Keratinocyte (primary cell): ENCODE results near the gene ATXN8OS. TPM values are rescaled to one million over a fixed set of nuclear protein-coding genes. Genes with fewer than 3 reads are reported as not detected.

Experiments used
- DNase-seq: peaks from one replicate; pipeline ENCODE4 v3.0.0-alpha.2; 2011; ENCODE audit warnings: low read depth, missing footprints, low spot score
- FAIRE-seq: peaks from 2 replicates; lab custom pipeline; 2011; peaks lifted over from hg19 to GRCh38; lab: Jason Lieb, UNC
- H2AFZ ChIP-seq: 2 replicates; pipeline ENCODE4 v1.6.0; 2012; ENCODE audit warnings: low read length, control low read depth, inconsistent platforms; ENCODE audit not compliant: control insufficient read depth
- H3K27ac ChIP-seq: 2 replicates; pipeline ENCODE4 v1.5.1; 2011; ENCODE audit warnings: low read length; ENCODE audit not compliant: control insufficient read depth, insufficient read depth
- H3K27me3 ChIP-seq: 3 replicates; pipeline ENCODE4 v1.6.0; 2011; ENCODE audit warnings: low read length; ENCODE audit not compliant: control insufficient read depth, insufficient read depth; ENCODE audit errors: extremely low read depth
- H3K36me3 ChIP-seq, 2 experiments: 2 replicates in 1 of 2; 3 replicates in 1 of 2; pipeline ENCODE4 v1.5.1; 2011; ENCODE audit warnings: low read length in 2 of 2, mild to moderate bottlenecking in 1 of 2; ENCODE audit not compliant: control insufficient read depth in 2 of 2, insufficient read depth in 2 of 2; ENCODE audit errors: extremely low read depth in 1 of 2
- H3K4me1 ChIP-seq: 3 replicates; pipeline ENCODE4 v1.5.1; 2011; ENCODE audit warnings: low read length; ENCODE audit not compliant: control insufficient read depth, insufficient read depth; ENCODE audit errors: extremely low read depth
- H3K4me2 ChIP-seq: 3 replicates; pipeline ENCODE4 v1.6.0; 2011; ENCODE audit warnings: low read depth, low read length; ENCODE audit not compliant: control insufficient read depth, insufficient read depth; ENCODE audit errors: extremely low read depth
- H3K4me3 ChIP-seq, 3 experiments: fragments of 200-600 bp in 1 of 3; sonication (generic) in 1 of 3; 2 replicates in 2 of 3; 3 replicates in 1 of 3; pipeline ENCODE4 v1.5.1; 2011 to 2016; ENCODE audit warnings: low read length in 3 of 3, mild to moderate bottlenecking in 3 of 3, control low read depth in 2 of 3, inconsistent platforms in 1 of 3, low read depth in 1 of 3, mixed read lengths in 1 of 3, mixed run types in 1 of 3, moderate library complexity in 1 of 3; ENCODE audit not compliant: control insufficient read depth in 2 of 3, insufficient read depth in 2 of 3; ENCODE audit errors: extremely low read depth in 1 of 3
- H3K79me2 ChIP-seq: 2 replicates; pipeline ENCODE4 v1.6.0; 2012; ENCODE audit warnings: low read length; ENCODE audit not compliant: control insufficient read depth, insufficient read depth
- H3K9ac ChIP-seq: 3 replicates; pipeline ENCODE4 v1.6.0; 2011; ENCODE audit warnings: low read length; ENCODE audit not compliant: control insufficient read depth, insufficient read depth; ENCODE audit errors: extremely low read depth
- H3K9me1 ChIP-seq: 3 replicates; pipeline ENCODE4 v1.6.0; 2011; ENCODE audit warnings: low read length; ENCODE audit not compliant: control insufficient read depth, insufficient read depth; ENCODE audit errors: extremely low read depth
- H3K9me3 ChIP-seq: 2 replicates; pipeline ENCODE4 v1.5.1; 2012; ENCODE audit warnings: low read depth, low read length; ENCODE audit not compliant: control insufficient read depth
- H4K20me1 ChIP-seq: 3 replicates; pipeline ENCODE4 v1.6.0; 2011; ENCODE audit warnings: low read length; ENCODE audit not compliant: control insufficient read depth, insufficient read depth; ENCODE audit errors: extremely low read depth
- EZH2 ChIP-seq: IDR thresholded peaks from one replicate; pipeline ENCODE4 v1.6.1; 2012; ENCODE audit warnings: inconsistent platforms, mild to moderate bottlenecking, low read length, moderate library complexity
- dilution Hi-C: fragments of 300-500 bp; cut with MboI; formaldehyde crosslinking; loops from one replicate; pipeline ENCODE4 v1.7.0; 2020; ENCODE audit warnings: low sequenced_read_pairs; ENCODE audit not compliant: extremely low pct_ligation_motif_present
- polyA plus RNA-seq, 5 experiments: library from polyadenylated mRNA; depleted of rRNA in 3 of 5; stranded (reverse) in 3 of 5; stranded (forward) in 1 of 5; unstranded in 1 of 5; fragments of >200 nt; gene quantifications; 1 replicate in 1 of 5; 2 replicates in 3 of 5; 3 replicates in 1 of 5; pipeline versions ENCODE4 v1.2.1 to v1.2.3, GENCODE V29; 2011 to 2012; ENCODE audit warnings: missing spikeins in 2 of 5, low read depth in 1 of 5, low replicate concordance in 1 of 5
- TF ChIP-seq, protein P1 (sequence below), 3 experiments: IDR thresholded peaks in 1 of 3; conservative IDR thresholded peaks in 1 of 3; optimal IDR thresholded peaks in 1 of 3; 2 replicates in 2 of 3; 3 replicates in 1 of 3; pipeline versions ENCODE3 to v1.5.1; 2011; ENCODE audit warnings: low read length in 3 of 3, mild to moderate bottlenecking in 3 of 3, moderate library complexity in 2 of 3, control low read depth in 1 of 3, inconsistent platforms in 1 of 3; ENCODE audit not compliant: insufficient read depth in 2 of 3; ENCODE audit errors: extremely low read depth in 1 of 3

ATXN8OS gene
- polyA plus RNA-seq, 1 donor (not counting 4 experiments of a cell fraction or from before 2014, with no cell fraction given): not detected

DNA sequence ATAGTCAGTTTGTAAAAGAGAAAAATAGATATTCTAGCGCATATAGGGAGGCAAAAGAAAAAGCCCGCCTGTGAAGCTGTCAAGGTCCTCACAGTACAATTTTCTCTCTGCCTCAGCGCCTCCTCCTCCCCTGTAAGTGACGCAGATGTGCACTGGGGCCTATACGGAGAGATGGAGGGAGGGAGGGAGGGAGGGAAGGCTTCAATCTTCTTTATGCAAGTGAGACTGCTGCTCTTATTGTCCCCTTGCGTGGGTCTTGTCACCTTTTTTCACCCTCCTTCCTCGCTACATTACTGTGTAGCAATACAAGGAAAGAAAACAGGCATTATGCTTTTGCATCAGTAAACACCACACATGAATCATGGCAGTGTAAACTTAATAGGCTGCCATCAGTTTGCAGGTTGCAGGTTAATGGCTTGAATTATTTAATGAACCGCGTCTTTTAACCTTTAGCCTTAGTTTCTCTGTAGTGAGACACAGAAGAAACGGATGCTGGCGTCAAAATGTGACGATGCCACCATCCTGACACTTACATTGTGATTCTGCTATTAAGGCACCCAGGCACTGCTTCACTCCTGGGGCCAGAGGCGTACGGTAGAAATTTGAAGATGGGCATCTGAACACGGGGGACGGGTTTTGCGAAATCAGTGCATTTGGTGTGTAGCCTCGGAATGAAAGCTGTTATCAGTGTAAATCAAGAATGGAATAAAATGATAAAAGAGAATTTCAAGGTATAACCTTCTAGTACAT, 905 bp downstream of the ATXN8OS start, which contains the start of gene KLHL1:
KLHL1 (minus strand) TSS at position 97 of the 750 bp plus-strand sequence. CDS start 753 bp downstream, outside the sequence.
- Histone ChIP-seq H3K4me1 (no peaks in the 10 kb centered on the region), H4K20me1 (no peaks in the 10 kb centered on the region), H3K27ac (no peak within 1 kb of the TSS), H3K4me2 (no peak within 1 kb of the TSS), H2AFZ (no peak within 1 kb of the TSS), H3K36me3 (no peaks in the 10 kb centered on the region), H3K27me3 (no peaks in the 10 kb centered on the region), H3K9me1 (no peaks in the 10 kb centered on the region), H3K9me3 (no peaks in the 10 kb centered on the region), H3K4me3 (no peak within 1 kb of the TSS), H3K79me2 (no peaks in the 10 kb centered on the region), H3K9ac (no peak within 1 kb of the TSS)
- dilution Hi-C loops: no loop called here
- no peak for DNase-seq
- no peak for TF ChIP-seq EZH2
- TF ChIP-seq, protein P1, sequence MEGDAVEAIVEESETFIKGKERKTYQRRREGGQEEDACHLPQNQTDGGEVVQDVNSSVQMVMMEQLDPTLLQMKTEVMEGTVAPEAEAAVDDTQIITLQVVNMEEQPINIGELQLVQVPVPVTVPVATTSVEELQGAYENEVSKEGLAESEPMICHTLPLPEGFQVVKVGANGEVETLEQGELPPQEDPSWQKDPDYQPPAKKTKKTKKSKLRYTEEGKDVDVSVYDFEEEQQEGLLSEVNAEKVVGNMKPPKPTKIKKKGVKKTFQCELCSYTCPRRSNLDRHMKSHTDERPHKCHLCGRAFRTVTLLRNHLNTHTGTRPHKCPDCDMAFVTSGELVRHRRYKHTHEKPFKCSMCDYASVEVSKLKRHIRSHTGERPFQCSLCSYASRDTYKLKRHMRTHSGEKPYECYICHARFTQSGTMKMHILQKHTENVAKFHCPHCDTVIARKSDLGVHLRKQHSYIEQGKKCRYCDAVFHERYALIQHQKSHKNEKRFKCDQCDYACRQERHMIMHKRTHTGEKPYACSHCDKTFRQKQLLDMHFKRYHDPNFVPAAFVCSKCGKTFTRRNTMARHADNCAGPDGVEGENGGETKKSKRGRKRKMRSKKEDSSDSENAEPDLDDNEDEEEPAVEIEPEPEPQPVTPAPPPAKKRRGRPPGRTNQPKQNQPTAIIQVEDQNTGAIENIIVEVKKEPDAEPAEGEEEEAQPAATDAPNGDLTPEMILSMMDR (optimal IDR thresholded peaks at IDR 0.05 in 1 of 3, IDR thresholded peaks at IDR 0.05 in 1 of 3, conservative IDR thresholded peaks at IDR 0.05 in 1 of 3; ENCODE audit: extremely low read depth in 1 of 3, insufficient read depth in 2 of 3, low read length in 3 of 3): no peak
- FAIRE-seq: no peak

DNA sequence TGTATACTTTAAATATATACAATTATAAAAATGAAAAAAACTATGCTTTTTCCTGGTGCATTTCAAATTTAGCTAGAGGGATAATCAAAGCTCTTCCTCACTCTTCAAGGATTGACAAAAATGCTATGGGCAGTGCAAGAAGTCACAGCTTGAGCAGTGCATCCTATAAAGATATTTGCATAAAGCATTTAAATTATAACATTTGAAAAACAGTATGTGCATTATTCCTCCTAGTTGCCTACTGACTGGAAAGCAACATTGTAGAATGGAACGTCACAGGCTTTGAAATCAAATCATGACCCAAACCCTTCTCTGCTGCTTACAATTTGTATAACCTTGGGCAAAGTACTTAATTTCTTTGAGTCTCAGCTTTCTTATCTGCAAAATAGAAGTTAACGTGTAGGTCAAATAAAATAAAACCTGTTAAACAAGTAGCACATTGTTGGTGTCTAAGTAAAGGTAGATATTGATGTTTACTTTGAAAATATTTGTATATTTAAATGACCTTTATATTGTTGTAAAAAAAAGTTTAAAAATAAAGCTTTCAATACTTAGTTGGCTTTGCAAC, 9.8 kb downstream of the ATXN8OS start:
- Histone ChIP-seq H2AFZ (no peak overlapping the region), H3K4me3 (no peak overlapping the region), H3K27me3 (no peaks in the 10 kb centered on the region), H4K20me1 (no peaks in the 10 kb centered on the region), H3K4me2 (no peak overlapping the region), H3K4me1 (no peaks in the 10 kb centered on the region), H3K9me3 (no peaks in the 10 kb centered on the region), H3K36me3 (no peaks in the 10 kb centered on the region), H3K27ac (no peak overlapping the region), H3K79me2 (no peaks in the 10 kb centered on the region), H3K9ac (no peak overlapping the region), H3K9me1 (no peaks in the 10 kb centered on the region)
- DNase-seq (no peak), FAIRE-seq (no peak)
- TF ChIP-seq, protein P1 (optimal IDR thresholded peaks at IDR 0.05 in 1 of 3, IDR thresholded peaks at IDR 0.05 in 1 of 3, conservative IDR thresholded peaks at IDR 0.05 in 1 of 3; ENCODE audit: extremely low read depth in 1 of 3, insufficient read depth in 2 of 3, low read length in 3 of 3): no peak
- TF ChIP-seq EZH2: no peak
- dilution Hi-C loops: no loop called here
